CD4-positive, alpha-beta memory T cell (primary cell): ENCODE measurements around the gene NMRK1. TPM values are rescaled to one million over a fixed set of nuclear protein-coding genes. Genes with fewer than 3 reads are reported as not detected.
A peak's percentile ranks its signal among the peaks of the same experiment; 100 is the strongest.

ENCODE experiments used
- CTCF ChIA-PET: fragments of 350-600 bp; sonication (Branson Sonifier 250); formaldehyde crosslinking; loops from one replicate; lab custom pipeline; 2021; ENCODE audit warnings: inconsistent platforms; ENCODE audit not compliant: partially characterized antibody; lab: Charles Lee
- POLR2A ChIA-PET: fragments of 350-600 bp; sonication (Branson Sonifier 250); formaldehyde crosslinking; loops from one replicate; lab custom pipeline; 2021; ENCODE audit not compliant: partially characterized antibody; lab: Charles Lee
- DNase-seq, 5 donors: peaks; one replicate each; pipeline versions ENCODE4 v3.0.0 to v3.0.0-alpha.2; 2020 to 2022; ENCODE audit warnings: mixed read lengths in 1 of 5
- H3K27ac ChIP-seq: one replicate; pipeline ENCODE4 v1.7.0; 2013; ENCODE audit warnings: low read depth, low read length
- H3K27me3 ChIP-seq: 2 replicates; pipeline ENCODE4 v1.7.0; 2013; ENCODE audit warnings: mild to moderate bottlenecking, low read length, moderate library complexity; ENCODE audit not compliant: insufficient read depth
- H3K36me3 ChIP-seq: 2 replicates; pipeline ENCODE4 v1.7.0; 2013; ENCODE audit warnings: mild to moderate bottlenecking, low read length, moderate library complexity; ENCODE audit not compliant: insufficient read depth
- H3K4me1 ChIP-seq: 2 replicates; pipeline ENCODE4 v1.7.0; 2013; ENCODE audit warnings: mild to moderate bottlenecking, low read length, moderate library complexity; ENCODE audit not compliant: insufficient read depth
- H3K4me3 ChIP-seq, 2 donors: one replicate each; pipeline ENCODE4 v1.7.0; 2013; ENCODE audit warnings: low read length in 2 of 2, mild to moderate bottlenecking in 1 of 2
- H3K9me3 ChIP-seq, 2 donors: one replicate each; pipeline ENCODE4 v1.7.0; 2013; ENCODE audit warnings: low read length in 2 of 2, control low read depth in 1 of 2; ENCODE audit not compliant: control insufficient read depth in 1 of 2
- H3K27ac Mint-ChIP-seq, 7 donors: one replicate each; pipeline ENCODE4 v1.8.0; 2020 to 2021; ENCODE audit warnings: mixed read lengths in 7 of 7, mild to moderate bottlenecking in 6 of 7, inconsistent platforms in 3 of 7, moderate library complexity in 3 of 7
- H3K27me3 Mint-ChIP-seq, 2 donors: one replicate each; pipeline ENCODE4 v1.8.0; 2020 to 2021; ENCODE audit warnings: mixed read lengths in 2 of 2
- H3K36me3 Mint-ChIP-seq, 2 donors: one replicate each; pipeline ENCODE4 v1.8.0; 2020 to 2021; ENCODE audit warnings: mixed read lengths in 2 of 2, inconsistent platforms in 1 of 2, mild to moderate bottlenecking in 1 of 2
- H3K4me1 Mint-ChIP-seq, 4 donors: one replicate each; pipeline ENCODE4 v1.8.0; 2020 to 2021; ENCODE audit warnings: mixed read lengths in 4 of 4, mild to moderate bottlenecking in 1 of 4
- H3K4me3 Mint-ChIP-seq, 8 donors: one replicate each; pipeline ENCODE4 v1.8.0; 2020 to 2021; ENCODE audit warnings: mixed read lengths in 8 of 8, mild to moderate bottlenecking in 7 of 8, moderate library complexity in 6 of 8, inconsistent platforms in 3 of 8
- H3K9me3 Mint-ChIP-seq, 8 donors: one replicate each; pipeline ENCODE4 v1.8.0; 2020 to 2021; ENCODE audit warnings: mixed read lengths in 8 of 8, mild to moderate bottlenecking in 5 of 8, inconsistent platforms in 3 of 8, moderate library complexity in 1 of 8
- intact Hi-C: fragments of 100-400 bp; cut with micrococcal nuclease; formaldehyde crosslinking; loops from one replicate; pipeline ENCODE4 v1.15.1; 2023
- polyA plus RNA-seq, 2 donors: library from polyadenylated mRNA; unstranded; fragments of 300-500 nt; fragmentation: Illumina TruSeq; gene quantifications; one replicate each; pipeline ENCODE4 v1.2.3, GENCODE V29; 2021
- total RNA-seq, 2 experiments: library from RNA; stranded (reverse); gene quantifications; one replicate each; pipeline ENCODE4 v1.2.3, GENCODE V29; 2021

The NMRK1 gene
- total and polyA plus RNA-seq, 4 experiments from 2014 or later, result 81.3 to 131 (median 112) TPM

DNA sequence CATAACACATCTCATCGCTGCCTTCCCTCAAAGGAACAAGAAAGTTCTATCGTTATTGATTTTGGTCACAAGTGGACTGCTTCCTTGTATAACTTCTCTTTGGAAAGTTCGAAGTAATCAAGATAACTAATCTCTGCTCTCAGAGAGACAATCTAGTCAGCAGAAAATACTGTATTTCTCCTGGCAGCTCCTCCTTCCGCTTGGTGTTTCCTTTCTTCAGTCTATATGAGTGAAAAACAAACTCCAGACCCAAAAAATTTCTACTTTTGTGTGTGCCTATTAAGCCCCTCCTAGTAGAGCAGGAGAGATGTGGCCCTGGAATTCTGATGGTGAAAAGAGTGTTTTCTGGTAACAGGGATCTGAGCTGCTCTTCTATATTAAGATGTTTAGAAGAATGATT lies 24.8 kb upstream of the NMRK1 start:
- Histone ChIP-seq H3K4me1 (peaks cover 71% of the 10 kb centered on the region), H3K27me3 (no peaks in the 10 kb centered on the region), H3K36me3 (peaks cover 5% of the 10 kb centered on the region), H3K4me3 (no peak overlapping the region), H3K27ac (no peak overlapping the region), H3K9me3 (no peaks in the 10 kb centered on the region)
- Mint-ChIP-seq H3K9me3 (peaks cover 0 to 3% (median 0%) of the 10 kb centered on the region in 8 donors), H3K27me3 (no peaks in the 10 kb centered on the region), H3K4me1 (peaks cover 50 to 75% (median 60%) of the 10 kb centered on the region in 4 donors), H3K36me3 (peaks cover 9 to 13% of the 10 kb centered on the region in 2 donors), H3K27ac (peak overlapping the region in 6 of 7 donors; percentile 32 to 86 (median 64)), H3K4me3 (peak overlapping the region in 6 of 8 donors; percentile 44 to 75 (median 61))
- DNase-seq, result no peak
- ChIA-PET POLR2A (no interaction called here), CTCF (no interaction called here)
- intact Hi-C loops, result loop anchor here (2.0 to 5.0 kb wide), 2 partner anchors 14 to 35 kb away; no protein-coding TSS in a partner anchor

DNA sequence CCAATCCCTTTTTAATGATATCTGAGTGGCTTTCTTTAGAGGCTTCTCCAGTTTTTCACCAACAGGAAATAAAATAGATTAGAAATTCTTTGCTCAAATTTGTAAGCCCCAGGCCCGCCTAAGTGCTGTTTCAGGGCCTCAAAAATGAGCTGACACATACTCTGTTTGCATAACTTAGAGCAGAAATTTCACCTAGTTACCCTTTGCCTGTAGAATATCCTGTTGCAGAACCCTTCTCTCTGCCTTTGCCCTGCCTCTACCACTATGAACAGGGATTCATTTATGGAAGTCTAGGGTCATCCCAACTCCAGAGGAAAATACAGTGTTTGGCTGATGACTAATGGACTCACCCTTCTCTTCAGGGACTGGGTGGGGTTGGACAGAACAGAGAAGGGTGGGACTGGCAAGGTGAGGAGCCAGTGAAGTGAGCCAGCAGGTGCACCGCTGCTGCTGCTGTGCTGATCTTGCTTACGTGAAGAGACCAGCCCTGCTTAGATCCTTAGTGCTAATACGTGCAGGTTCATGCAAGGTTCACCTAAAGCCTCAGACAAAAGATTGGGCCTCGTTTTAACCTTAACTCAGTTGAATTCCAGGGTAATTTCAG lies 23.2 kb upstream of the NMRK1 start:
- Histone ChIP-seq H3K27ac (no peak overlapping the region), H3K27me3 (no peaks in the 10 kb centered on the region), H3K9me3 (no peaks in the 10 kb centered on the region), H3K36me3 (no peaks in the 10 kb centered on the region), H3K4me1 (peaks cover 67% of the 10 kb centered on the region), H3K4me3 (no peak overlapping the region)
- intact Hi-C loops, result loop anchor here (5.0 kb wide), 1 partner anchor 36 kb away; no protein-coding TSS in a partner anchor
- Mint-ChIP-seq H3K4me3 (peak overlapping the region in 6 of 8 donors; percentile 6 to 66 (median 35)), H3K4me1 (peaks cover 46 to 73% (median 56%) of the 10 kb centered on the region in 4 donors), H3K27ac (peak overlapping the region; percentile 54 to 90 (median 75)), H3K9me3 (peaks cover 0 to 3% (median 0%) of the 10 kb centered on the region in 8 donors), H3K27me3 (no peaks in the 10 kb centered on the region), H3K36me3 (peaks cover 10 to 15% of the 10 kb centered on the region in 2 donors)
- ChIA-PET POLR2A (interaction anchor here (1.1 to 1.3 kb wide), 2 partner anchors 23 kb away, joined by 4 read pairs; partner anchors contain the start of genes NMRK1 and OSTF1), CTCF (interaction anchor here (0.7 to 1.2 kb wide), 3 partner anchors 8 to 19 kb away, joined by 3 to 4 read pairs (median 4); no protein-coding TSS in a partner anchor)
- DNase-seq, result no peak

DNA sequence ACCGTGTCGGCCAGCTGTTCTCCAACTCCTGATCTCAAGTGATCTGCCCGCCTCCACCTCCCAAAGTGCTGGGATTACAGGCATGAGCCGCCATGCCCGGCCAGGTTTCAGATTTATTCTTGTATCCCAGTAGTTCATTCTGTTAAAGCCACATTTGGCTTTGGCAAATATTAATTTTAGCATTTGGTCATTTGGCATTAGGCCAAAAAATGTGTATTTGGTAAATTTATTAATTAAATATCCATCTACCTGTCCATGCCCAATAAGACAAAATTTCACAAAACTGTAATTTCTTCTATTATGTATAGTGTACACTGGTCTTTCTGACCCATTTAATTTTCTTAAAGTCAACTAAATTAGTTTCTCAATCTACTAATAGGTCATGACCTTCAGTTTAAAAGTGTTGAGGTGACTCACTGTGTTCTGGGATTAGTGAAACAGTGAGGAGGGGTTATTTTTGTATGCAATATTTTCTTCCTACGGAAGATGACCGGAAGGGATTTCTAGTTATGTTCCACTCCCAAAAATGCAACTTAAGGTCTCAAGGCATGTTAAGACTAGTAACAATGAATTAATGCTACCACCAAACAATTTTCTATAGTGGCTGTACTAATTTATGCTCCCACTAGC lies 21.4 kb upstream of the NMRK1 start:
- no peaks in the 10 kb centered on the region for H3K27me3 Mint-ChIP-seq
- intact Hi-C loops, result no loop called here
- H3K36me3 Mint-ChIP-seq, result peaks cover 14 to 26% of the 10 kb centered on the region in 2 donors
- no peak overlapping the region for H3K4me3 ChIP-seq
- H3K36me3 ChIP-seq, result no peaks in the 10 kb centered on the region
- ChIA-PET CTCF (interaction anchor here (0.7 to 1.7 kb wide), 2 partner anchors 23 to 76 kb away, joined by 4 to 6 read pairs; no protein-coding TSS in a partner anchor), POLR2A (interaction anchor here (1.4 kb wide), 1 partner anchor 36 kb away, joined by 3 read pairs; no protein-coding TSS in a partner anchor)
- peaks cover 84% of the 10 kb centered on the region for H3K4me1 ChIP-seq
- peak overlapping the region in 2 of 7 donors; percentile 48 to 70 for H3K27ac Mint-ChIP-seq
- no peak overlapping the region for H3K27ac ChIP-seq
- H3K4me1 Mint-ChIP-seq, result peaks cover 56 to 86% (median 69%) of the 10 kb centered on the region in 4 donors
- H3K9me3 Mint-ChIP-seq, result peaks cover 0 to 3% (median 0%) of the 10 kb centered on the region in 8 donors
- no peaks in the 10 kb centered on the region for H3K27me3 ChIP-seq
- no peaks in the 10 kb centered on the region for H3K9me3 ChIP-seq
- DNase-seq, result no peak
- no peak overlapping the region for H3K4me3 Mint-ChIP-seq

DNA sequence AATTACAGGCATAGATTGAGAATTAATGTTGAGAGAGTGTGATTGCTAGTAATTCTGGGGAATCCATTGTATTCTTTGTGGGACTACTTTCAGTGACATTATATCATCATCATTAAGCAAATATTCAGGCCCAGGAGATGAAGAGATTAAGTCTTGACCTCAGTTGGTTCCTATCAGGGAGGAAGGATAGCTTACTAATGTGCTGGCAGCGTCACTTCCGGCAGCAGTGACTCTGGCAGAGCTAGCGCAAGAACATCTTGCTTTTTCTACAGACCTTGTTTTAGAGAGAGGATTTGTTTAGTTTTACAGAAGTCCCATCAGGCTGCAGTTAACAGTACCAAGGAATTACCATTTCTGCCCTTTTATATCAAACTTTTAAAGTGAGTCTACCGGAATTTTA lies 20.6 kb upstream of the NMRK1 start:
- no peaks in the 10 kb centered on the region for H3K36me3 ChIP-seq
- H3K27ac ChIP-seq, result no peak overlapping the region
- intact Hi-C loops, result no loop called here
- no peaks in the 10 kb centered on the region for H3K27me3 Mint-ChIP-seq
- peak in 2 of 5 donors; percentile 18 to 55 for DNase-seq
- peaks cover 0 to 3% (median 0%) of the 10 kb centered on the region in 8 donors for H3K9me3 Mint-ChIP-seq
- H3K27ac Mint-ChIP-seq, result peak overlapping the region; percentile 37 to 96 (median 81)
- peaks cover 54 to 85% (median 68%) of the 10 kb centered on the region in 4 donors for H3K4me1 Mint-ChIP-seq
- CTCF ChIA-PET, result interaction anchor here (0.7 to 1.7 kb wide), 3 partner anchors 22 to 76 kb away, joined by 4 to 6 read pairs (median 4); no protein-coding TSS in a partner anchor
- H3K27me3 ChIP-seq, result no peaks in the 10 kb centered on the region
- no peak overlapping the region for H3K4me3 ChIP-seq
- POLR2A ChIA-PET, result interaction anchor here (1.1 to 1.4 kb wide), 2 partner anchors 20 to 37 kb away, joined by 3 to 4 read pairs; partner anchors contain the start of genes NMRK1 and OSTF1
- peaks cover 88% of the 10 kb centered on the region for H3K4me1 ChIP-seq
- peak overlapping the region in 6 of 8 donors; percentile 15 to 59 (median 53) for H3K4me3 Mint-ChIP-seq
- H3K9me3 ChIP-seq, result no peaks in the 10 kb centered on the region
- H3K36me3 Mint-ChIP-seq, result peaks cover 14 to 24% of the 10 kb centered on the region in 2 donors

DNA sequence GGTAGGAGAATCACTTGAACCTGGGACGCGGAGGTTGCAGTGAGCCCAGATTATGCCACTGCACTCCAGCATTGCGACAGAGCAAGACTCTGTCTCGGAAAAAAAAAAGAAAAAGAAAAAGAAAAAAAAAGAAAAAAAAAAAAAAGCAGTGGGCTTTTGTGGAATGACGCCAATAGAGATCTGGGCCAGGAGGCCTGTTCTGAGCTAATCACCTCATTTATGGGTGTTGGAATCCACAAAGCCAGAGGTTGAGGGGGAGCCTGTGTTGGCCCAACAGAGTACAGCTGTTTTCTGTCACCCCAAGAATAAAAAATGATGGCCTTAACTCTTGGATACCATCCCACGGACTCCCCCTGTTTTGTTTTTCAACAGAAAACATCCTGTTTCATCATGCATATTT lies 18.9 kb upstream of the NMRK1 start:
- Mint-ChIP-seq H3K36me3 (peaks cover 17 to 34% of the 10 kb centered on the region in 2 donors), H3K4me3 (no peak overlapping the region), H3K4me1 (peaks cover 53 to 80% (median 68%) of the 10 kb centered on the region in 4 donors), H3K9me3 (peaks cover 0 to 3% (median 0%) of the 10 kb centered on the region in 8 donors), H3K27me3 (no peaks in the 10 kb centered on the region), H3K27ac (peak overlapping the region in 4 of 7 donors; percentile 28 to 65 (median 44))
- no peaks in the 10 kb centered on the region for H3K27me3 ChIP-seq
- intact Hi-C loops, result no loop called here
- ChIA-PET POLR2A (interaction anchor here (0.7 kb wide), 1 partner anchor 17 kb away, joined by 3 read pairs; no protein-coding TSS in a partner anchor), CTCF (no interaction called here)
- H3K9me3 ChIP-seq, result no peaks in the 10 kb centered on the region
- no peak for DNase-seq
- no peak overlapping the region for H3K27ac ChIP-seq
- H3K4me3 ChIP-seq, result no peak overlapping the region
- H3K36me3 ChIP-seq, result no peaks in the 10 kb centered on the region
- peaks cover 81% of the 10 kb centered on the region for H3K4me1 ChIP-seq

DNA sequence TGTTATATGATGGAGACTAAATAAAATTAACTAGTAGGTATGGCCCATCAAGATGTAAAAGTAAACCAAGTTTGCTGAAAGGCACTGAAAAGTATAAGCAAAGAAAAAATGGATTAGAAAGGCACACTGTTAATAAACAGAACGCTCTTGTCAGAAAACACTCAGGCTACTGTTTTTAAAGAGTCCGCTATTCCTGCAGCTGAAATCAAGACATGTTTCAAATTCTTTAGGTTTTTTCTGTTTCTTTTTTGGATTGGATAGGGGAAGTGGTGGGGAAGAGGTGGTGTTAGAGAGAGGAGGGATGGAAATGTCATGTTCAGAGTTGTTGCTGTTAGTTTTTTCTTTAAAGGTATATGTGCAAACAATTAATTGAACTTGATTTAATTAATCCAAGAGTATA lies 17.9 kb upstream of the NMRK1 start:
- no peaks in the 10 kb centered on the region for H3K27me3 Mint-ChIP-seq
- peaks cover 56 to 82% (median 69%) of the 10 kb centered on the region in 4 donors for H3K4me1 Mint-ChIP-seq
- CTCF ChIA-PET, result interaction anchor here (2.3 kb wide), 1 partner anchor 79 kb away, joined by 12 read pairs; no protein-coding TSS in a partner anchor
- POLR2A ChIA-PET, result interaction anchor here (1.5 to 3.6 kb wide), 2 partner anchors 11 to 18 kb away, joined by 3 to 40 read pairs; partner anchors contain the start of genes NMRK1 and OSTF1
- H3K36me3 Mint-ChIP-seq, result peaks cover 17 to 42% of the 10 kb centered on the region in 2 donors
- peak overlapping the region; percentile 68 to 95 (median 82) for H3K27ac Mint-ChIP-seq
- no peaks in the 10 kb centered on the region for H3K36me3 ChIP-seq
- H3K4me3 Mint-ChIP-seq, result peak overlapping the region in 5 of 8 donors; percentile 3 to 42 (median 34)
- intact Hi-C loops, result loop anchor here (2.0 kb wide), 1 partner anchor 17 kb away; the partner anchor contains the start of genes NMRK1 and OSTF1
- H3K4me3 ChIP-seq, result no peak overlapping the region
- H3K27me3 ChIP-seq, result no peaks in the 10 kb centered on the region
- H3K4me1 ChIP-seq, result peaks cover 75% of the 10 kb centered on the region
- no peak overlapping the region for H3K27ac ChIP-seq
- H3K9me3 Mint-ChIP-seq, result peaks cover 0 to 3% (median 0%) of the 10 kb centered on the region in 8 donors
- no peaks in the 10 kb centered on the region for H3K9me3 ChIP-seq
- no peak for DNase-seq
